HG02970 (cell line): ENCODE data around the gene RSPO3.
"Not testable (repeated sequence)": the region's sequence is repeated elsewhere in the genome, so short reads cannot be mapped to it uniquely, and the experiment has no call there.

Experiments
- ATAC-seq: cut with Tn5 transposase; IDR thresholded peaks from one replicate; pipeline ENCODE4 v1.9.1; 2021; ENCODE audit warnings: mild to moderate bottlenecking, moderate library complexity, moderate number of reproducible peaks; ENCODE audit not compliant: unreplicated experiment, low FRiP score

RSPO3 gene

DNA sequence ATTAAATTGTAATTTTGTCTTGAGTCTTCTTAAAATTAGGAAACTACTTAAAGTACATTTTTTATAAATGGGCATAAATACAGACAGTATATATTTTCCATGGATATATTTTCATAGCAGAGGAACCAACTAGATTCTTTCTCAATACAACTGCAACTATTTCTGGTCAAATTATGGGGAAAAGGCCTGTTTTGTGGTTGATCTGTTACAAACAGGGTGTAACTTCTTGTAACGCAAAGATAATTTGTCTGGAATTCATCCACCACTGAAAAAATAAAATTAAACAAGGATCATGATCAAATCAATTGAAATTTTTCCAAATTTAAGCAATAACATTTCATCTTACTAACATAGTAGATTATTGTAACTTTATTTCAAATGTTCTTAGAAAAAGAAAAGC is 81.0 kb downstream of the RSPO3 start:
- no peak for ATAC-seq

DNA sequence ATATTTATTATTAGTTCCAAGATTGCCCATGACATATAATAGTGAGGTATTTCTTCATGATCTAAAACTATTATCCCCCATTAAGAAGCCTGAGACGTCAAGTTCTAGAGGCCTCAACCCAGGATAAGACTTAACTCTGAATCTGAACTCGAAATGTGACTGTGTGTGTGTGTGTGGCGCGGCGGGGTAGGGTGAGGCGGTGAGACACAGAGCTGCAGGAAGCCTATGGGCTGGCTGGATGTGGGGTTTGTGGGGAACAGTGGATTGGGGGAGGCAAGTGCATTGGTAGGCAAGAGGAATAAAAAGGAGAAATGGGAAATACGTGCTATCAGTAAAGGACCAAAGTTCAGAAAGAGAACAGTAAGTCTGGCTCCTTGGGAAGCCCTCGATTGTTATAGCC is 81.6 kb downstream of the RSPO3 start:
- no peak for ATAC-seq

DNA sequence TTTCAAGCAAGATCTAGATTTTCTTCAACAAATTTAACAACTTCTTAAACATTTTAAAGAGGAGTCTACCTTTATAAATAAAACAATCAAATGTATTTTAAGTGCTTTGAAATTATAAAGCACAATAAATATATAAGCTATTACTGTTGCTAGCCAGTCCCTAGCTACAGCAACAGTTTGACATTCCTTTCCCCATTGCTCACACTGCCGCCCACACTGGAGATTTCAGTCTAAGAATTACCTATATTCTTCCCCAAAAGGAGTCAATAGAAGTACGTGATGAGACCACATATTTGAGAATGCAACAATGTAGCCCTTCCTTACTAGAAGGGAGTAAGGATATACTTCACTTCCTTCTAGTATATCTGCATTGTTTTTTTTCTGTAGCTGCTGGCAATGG is 82.8 kb downstream of the RSPO3 start:
- ATAC-seq = no peak

DNA sequence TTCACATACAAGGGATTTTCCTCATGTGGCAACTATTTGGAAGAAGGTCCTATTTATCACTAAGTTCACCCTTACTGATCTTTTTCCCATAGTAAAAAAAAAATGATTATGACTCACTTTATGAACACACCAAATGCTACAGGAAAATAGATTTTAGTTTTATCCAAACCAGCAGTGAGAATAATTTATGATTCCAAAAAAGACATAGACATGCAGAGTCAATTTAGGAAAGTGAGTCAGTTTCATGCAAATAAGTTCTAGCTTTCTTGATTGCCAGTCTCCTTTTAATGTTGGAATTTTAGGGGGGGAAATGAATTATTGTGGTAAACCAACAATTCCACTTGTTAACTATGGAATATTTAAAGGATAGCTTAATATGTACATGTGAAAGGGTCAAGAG is 84.2 kb downstream of the RSPO3 start:
- no peak for ATAC-seq

DNA sequence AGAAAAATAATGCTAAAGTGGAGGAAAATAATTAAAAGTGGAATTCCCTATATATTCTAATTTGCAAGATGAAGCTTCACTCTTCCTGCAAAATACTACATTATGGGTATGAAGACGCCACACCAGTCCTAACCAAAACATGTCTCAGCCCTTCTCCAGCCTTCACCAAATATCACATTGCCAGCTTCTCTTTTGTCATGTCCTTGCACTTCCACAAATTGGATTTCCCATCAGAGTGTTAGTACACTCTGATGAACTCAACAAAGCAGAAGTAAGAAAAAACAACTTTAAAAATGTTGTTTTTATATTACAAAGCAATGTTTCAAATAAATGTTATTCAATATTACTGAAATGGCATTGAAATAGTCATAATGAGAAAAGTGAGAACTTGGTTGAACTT is 85.8 kb downstream of the RSPO3 start:
- ATAC-seq = no peak

DNA sequence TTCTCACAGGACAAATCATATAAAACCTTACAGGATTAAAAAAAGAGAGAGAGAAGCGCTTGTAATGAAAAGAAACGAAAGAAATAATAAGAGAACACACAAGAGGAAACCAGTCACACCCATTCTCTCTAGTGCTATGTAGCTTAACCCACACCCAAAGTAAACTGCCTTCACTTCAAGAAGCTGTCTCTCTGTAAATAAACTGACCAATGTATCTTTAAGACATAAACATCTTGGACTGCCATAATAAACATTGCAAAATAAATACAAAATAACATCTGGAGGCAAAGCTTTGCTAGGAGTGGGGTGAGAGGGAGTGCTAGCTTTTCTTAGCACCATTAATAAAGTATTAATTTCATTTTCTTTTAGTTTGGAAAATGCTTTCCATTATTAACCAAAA is 86.6 kb downstream of the RSPO3 start:
- no peak for ATAC-seq

DNA sequence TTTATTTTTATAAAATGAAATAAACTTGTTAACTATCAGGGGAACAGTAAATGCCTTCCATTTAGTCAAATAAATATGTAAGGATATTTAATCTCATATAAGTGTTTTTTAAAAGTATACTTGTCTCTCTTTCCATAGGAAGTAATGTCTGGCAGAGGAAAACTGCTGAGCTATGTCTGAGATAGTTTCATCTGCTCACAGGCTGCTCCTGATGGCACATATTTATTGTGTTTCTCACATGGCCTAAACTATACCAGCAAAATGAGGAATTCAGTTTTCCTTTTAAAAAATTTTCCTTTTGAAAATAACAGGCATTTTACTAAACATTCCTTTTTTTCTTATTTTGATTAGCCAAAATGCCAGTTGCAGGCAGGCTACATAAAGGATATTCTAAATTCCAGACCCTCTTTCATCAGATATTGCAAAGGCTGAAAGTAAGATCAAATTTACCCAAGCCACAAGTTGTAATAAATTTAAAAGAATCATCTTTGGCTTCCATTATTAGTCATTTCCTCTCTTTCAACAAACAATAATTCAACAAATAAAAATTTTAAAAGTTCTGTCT is 88.1 kb downstream of the RSPO3 start:
- ATAC-seq = no peak

DNA sequence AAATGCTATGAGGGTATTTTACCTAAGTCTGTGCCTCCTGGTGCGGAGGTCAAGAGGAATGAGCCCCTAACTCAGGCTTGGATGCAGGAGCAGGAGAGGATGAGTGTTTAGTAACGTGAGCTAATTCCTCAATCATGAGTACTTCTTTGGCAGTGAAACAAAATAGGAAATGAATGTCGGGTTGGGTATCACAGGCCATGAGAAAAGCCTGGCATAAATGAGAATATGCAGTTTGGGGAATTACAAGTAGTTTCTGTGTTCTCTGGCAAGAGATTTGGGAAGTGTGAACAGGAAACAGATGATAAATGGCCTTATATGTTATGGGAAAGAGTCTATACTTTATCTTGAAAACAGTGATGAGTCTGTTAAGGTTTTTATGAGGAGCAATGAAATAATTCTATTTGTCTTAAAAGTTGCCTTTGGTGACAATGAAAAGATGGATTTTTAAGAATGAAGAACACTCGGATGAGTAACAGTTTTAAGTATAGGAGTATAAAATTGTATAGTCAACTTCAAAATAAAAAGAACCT is 89.2 kb downstream of the RSPO3 start:
- ATAC-seq = no peak

DNA sequence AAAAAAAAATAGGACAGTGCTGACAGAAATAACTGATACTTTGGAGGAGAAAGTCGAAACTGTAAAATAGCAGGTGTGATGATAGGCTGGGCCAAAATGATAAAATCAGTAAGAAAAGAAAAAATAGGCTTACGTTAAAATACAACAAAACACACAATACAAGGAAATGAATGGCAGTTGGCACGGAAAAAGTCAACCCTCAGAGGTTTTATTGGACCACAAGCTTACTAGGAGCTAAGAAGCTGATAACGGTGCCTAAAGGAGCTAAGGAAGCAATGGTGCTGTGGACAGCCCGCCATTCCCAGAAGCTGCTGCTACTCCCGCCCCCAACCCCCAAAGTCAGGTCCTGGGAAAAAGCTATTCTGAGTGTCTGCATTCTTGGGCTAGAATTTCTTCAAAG is 92.3 kb downstream of the RSPO3 start:
- no peak for ATAC-seq

DNA sequence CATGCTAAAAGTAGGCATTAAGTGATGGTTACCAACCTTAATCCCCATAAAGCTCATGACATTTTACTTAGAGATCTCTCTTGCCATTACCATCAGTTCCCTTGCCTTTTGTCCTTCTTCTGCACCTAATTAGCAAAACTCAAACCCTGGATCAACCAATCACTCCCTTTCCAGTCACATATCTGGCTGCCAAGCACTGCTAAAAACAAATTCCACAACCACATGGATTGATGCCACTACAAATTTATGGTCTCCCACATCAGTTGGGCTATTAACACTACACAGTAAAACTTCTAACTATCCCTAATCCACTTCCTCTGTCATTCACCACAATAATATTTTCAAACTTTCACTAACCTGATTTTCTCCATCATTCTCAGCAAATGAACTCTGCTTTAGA is 93.9 kb downstream of the RSPO3 start:
- no peak for ATAC-seq

DNA sequence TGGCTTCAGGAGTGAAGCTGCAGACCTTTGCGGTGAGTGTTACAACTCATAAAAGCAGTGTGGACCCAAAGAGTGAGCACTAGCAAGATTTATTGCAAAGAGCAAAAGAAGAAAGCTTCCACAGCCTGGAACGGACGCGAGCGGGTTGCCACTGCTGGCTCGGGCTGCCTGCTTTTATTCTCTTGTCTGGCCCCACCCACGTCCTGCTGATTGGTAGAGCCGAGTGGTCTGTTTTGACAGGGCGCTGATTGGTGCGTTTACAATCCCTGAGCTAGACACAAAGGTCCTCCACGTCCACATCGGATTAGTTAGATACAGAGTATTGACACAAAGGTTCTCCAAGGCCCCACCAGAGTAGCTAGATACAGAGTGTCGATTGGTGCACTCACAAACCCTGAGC is 95.6 kb downstream of the RSPO3 start:
- not testable (repeated sequence) for ATAC-seq

DNA sequence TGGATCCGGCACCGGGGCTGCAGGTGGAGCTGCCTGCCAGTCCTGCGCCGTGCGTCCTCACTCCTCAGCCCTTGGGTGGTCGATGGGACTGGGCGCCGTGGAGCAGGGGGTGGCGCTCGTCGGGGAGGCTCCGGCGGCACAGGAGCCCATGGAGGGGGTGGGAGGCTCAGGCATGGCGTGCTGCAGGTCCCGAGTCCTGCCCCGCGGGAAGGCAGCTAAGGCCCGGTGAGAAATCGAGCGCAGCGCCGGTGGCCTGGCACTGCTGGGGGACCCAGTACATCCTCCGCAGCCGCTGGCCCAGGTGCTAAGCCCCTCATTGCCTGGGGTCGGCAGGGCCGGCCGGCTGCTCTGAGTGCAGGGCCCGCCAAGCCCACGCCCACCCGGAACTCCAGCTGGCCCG is 96.1 kb downstream of the RSPO3 start:
- ATAC-seq = not testable (repeated sequence)

DNA sequence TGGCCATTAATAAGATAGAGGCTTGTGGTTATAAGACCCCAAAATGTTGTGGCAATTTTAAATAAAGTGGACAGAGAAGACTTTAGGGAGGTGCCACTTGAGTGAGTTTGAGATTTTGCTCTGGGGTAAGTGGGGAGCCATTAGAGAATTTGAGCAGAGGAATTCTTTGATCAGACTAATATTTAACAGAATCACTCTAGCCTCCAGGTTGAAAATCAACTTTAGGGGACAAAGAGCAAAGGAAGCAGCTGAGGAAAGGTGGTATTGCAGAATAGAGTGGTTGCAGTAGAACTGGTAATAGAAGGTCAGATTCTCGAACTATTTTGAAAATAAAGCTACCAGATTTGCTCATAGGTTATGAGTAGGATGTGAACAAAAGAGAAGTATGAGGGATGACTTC is 97.5 kb downstream of the RSPO3 start:
- ATAC-seq = no peak

DNA sequence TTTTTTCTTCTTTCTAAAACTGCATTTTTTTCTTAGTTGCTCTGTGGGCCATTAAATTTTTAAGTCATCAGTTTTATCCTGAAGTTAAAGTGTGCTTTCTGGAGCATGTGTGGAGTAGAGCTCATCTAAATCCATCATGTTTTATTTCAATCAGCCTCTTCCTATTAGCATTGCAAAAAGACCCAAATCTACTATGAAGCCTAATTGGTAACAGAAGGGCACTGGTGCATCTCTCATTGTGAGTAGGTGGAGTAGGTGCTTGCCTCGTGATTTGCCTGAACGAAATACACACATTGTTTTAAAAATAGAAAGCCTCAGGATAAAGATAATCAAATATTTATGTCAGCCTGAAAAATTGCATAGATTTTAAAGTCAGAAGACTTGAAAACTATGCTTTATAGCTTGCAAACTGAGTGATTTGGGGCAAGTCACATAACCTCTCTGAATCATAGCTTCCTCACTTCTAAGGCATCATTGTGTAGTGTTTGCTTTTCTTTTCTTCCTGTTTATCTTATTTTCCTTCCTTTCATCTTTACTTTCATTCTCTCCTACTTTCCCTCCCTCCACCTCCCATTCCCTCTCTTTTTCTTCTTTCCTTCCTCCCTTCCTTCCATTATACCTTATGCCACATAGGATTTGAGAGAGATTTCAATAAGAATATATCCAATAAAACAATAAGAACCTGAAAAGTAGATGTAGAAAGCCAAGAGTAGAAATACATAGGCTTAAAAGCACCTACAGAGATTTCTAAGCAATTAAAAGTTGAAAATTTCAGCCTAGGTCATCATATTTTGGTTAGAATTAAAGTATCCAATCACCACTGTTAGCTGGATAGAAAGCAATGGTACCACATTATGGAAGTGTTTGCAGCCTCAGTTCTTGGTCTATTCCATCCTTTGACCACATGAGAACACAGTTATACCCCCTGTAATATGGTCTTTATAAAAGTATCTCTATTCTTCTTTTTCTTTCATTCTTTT is 98.6 kb downstream of the RSPO3 start:
- no peak for ATAC-seq

DNA sequence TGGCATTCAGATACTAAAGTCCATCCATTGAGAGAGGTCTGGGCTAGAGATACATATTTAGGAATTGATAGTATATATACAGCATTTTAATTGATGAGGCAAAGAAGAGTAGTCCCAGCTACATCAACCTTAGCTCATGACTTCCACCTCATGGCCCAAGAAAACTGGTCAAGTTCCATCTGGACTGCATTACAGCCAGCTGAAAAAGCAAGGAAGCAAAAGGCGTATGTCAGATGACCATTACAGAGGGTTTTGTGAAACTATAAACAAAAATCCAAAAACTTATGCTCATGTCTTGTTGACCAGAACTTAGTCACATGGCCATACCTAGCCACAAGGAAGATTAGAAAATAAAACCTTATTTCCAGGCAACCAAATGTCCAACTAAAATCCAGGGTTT is 101.4 kb downstream of the RSPO3 start:
- ATAC-seq = no peak

DNA sequence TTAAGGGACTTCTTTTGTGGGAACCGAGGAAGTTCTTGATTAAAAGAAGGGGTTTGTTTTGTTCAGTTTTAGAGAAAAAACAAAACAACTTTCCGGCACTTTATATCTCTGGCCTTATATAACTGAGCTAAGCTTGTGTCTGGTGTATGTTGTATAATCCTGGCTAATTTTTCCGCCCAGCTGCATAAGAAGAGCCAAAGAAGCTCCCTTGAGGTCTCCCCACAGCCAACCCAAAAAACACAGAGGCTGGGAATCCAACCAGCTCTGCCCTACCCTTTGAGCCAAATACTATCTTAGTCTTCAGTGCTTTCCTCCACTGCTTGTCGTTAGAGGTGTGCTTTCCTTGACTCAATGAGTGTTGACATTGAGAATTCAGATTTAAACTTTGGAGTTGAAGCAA is 102.7 kb downstream of the RSPO3 start:
- ATAC-seq = no peak

DNA sequence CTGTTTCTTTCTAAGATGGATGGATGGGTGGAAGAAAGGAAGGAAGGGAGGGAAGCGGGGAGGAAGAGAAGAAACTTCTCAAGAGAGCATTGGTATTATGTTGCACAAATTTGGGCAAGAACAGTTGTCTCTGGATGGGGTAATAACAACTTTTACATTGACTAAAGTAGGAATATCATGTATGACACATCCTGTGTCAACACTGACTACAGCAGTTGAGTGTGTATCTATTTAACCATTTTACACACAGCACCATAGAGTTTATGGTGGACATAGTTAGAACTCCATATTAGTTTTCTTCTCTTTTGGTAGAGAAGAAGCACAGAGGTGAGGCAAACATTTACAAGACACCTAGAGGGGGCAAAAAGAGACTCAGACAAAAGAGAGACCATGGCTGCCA is 103.9 kb downstream of the RSPO3 start:
- no peak for ATAC-seq

DNA sequence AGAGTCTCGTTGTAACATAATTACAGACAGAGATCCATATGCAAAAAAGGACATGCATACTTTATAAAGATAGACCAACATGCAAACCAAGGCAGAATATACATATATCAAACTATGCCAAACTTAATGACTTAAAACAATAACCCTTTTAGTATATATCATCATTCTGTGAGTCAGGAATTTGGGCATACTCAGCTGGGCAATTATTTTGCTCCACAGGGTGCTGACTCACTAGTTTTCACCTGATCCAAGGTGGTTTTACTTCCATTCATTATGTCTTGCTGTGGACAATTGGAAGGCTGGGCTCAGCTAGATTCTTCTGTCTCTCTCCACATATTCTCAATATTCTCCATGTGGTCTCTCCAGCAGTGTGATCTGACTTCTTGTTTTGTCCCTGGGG is 107.0 kb downstream of the RSPO3 start:
- no peak for ATAC-seq

DNA sequence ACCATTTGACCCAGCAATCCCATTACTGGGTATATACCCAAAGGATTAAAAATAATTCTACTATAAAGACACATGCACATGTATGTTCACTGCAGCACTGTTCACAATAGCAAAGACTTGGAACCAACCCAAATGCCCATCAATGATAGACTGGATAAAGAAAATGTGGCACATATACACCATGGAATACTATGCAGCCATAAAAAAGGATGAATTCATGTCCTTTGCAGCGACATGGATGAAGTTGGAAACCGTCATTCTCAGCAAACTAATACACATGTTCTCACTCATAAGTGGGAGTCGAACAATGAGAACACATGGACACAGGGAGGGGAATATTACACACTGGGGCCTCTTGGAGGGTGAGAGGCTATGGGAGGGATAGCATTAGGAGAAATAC is 115.3 kb downstream of the RSPO3 start:
- ATAC-seq = not testable (repeated sequence)

DNA sequence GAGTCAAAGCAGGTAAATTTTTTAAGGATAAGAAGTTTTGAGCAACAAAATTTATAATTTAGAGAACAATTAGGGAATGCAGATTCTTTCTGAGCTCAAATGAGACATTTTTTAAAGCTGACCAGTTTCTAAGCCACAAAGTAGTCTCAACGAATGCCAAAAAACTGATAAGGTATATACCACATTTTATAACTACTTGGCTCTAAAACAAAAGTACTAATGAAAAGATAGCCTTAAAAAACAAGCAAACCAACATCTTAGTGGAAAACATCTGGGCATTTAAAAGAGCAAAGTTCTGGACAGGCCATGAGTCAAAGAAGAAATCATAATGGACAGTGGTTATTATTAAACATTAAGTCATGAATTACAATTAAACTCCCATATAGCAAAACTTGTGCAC is 125.0 kb downstream of the RSPO3 start:
- no peak for ATAC-seq
